K562 treated with DMSO at 1 percent for 48 hours (cell line): ENCODE data around the gene CSNK1A1. TPM values are rescaled to one million over a fixed set of nuclear protein-coding genes. Genes with fewer than 3 reads are reported as not detected.

ENCODE experiments used
- total RNA-seq: library from RNA; unstranded; fragments of 300-600 nt; gene quantifications from 2 replicates; pipeline ENCODE4 v1.2.3, GENCODE V29; 2022; ENCODE audit warnings: low replicate concordance; ENCODE audit errors: extremely low read depth

Gene CSNK1A1
- total RNA-seq: 385 TPM in 1 of 2 replicates, not detected in the other

DNA sequence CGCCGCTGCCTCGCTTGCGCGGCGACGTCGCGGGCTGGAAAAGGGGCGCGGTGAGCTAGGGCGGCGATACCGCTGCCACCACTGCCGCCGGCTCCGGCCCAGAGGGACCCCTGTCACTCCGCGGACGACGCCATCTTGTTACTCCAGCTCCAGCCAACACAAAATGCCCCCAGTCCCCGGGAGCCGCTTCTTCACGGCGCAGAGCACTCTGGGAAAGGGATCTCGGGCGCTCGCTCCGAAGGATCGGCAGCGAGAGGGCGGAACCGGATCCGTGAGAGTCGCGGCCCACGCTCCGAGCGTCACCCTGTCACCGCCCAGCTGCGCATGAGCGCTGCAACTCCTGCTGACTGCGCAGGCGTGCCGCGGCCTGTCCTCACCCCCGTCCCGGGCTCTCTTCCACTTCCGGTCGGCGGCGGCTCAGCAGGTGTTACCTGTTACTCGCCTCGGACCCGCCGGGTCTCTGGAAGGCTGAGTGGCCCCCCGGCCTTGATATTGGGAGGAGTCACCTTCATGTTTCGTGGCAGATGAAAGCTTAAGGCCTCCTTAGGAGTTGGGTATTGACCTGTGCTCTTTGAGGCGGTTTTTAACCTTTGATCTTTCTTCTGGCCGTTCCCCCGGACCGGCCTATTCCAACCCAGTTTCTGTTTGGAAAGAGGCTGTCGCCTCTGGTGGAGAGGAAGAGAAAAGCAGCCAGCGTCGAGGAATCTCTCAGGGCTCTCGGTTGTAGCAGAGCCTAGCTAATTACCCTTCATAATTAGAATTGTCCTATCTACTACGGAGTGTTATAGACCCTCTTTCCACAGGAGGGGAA lies at the start of gene CSNK1A1:
Gene CSNK1A1 (minus strand): TSS at position 213 of the 811 bp plus-strand sequence. CDS start 475 bp downstream, outside the sequence.

DNA sequence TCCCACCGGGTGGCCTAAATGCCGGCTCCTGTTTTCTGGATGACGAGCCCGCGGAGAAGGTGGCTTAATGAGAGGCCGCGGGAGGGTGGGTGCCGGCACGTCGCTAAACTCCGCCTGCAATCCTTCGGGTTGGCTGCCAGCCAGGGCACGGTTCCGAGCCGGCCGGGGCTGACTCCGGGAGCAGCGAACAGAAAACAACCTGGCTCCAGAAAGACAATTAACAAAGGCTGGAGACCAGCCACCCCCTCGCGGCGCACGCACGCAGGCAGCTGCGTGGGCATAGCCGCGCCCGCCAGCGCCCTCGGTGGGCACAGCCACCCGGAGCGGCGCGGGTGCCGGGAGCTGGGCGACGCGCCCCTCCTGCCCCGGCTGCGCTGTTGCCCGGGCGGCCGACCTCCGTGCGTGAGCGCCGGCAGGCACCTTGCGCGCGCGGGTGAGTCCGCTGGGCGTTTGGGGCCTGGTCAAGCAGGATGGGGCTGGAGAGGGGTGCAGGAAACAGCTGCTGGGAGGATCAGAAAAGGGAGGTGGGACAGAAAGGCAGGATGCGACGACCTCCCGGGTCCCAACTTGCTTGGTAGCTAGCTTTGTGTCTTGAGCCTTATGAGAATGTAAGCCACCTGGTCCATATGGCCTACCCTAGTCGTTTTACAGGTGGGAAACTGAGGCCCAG lies 30.1 kb upstream of the CSNK1A1 start, which contains the start of gene ARHGEF37:
Gene ARHGEF37 (plus strand): TSS at position 307 of the 670 bp plus-strand sequence. CDS start 16,272 bp downstream, outside the sequence.

Other genes with a start within 250 kb of the CSNK1A1 start
- gene GRPEL2, start 205.9 kb downstream of the CSNK1A1 start, total RNA-seq: not detected in 2 replicates
- not detected in 2 replicates for gene PCYOX1L, start 193.4 kb downstream of the CSNK1A1 start, total RNA-seq
- gene IL17B, start 172.1 kb downstream of the CSNK1A1 start, total RNA-seq: not detected in 2 replicates
- not detected in 2 replicates for gene ARHGEF37, start 30.1 kb upstream of the CSNK1A1 start, total RNA-seq
- gene PPARGC1B, start 178.9 kb upstream of the CSNK1A1 start, total RNA-seq: not detected in 2 replicates